Loucy (cell line): ENCODE measurements around the gene TMEM132C.

Experiments used
- EZH2phosphoT487 ChIP-seq: fragments of 200-600 bp; IDR thresholded peaks from 2 replicates; pipeline ENCODE4 v1.6.1; 2018; ENCODE audit warnings: antibody characterized with exemption, mild to moderate bottlenecking, moderate library complexity, borderline replicate concordance
- TF ChIP-seq, protein P1 (sequence below): fragments of 200-600 bp; sonication (generic); conservative IDR thresholded peaks from 2 replicates; pipeline ENCODE4 v1.5.1; 2014; ENCODE audit warnings: mild to moderate bottlenecking, antibody characterized with exemption, low read length

GRCh38 chr12:128680555-128680954, 413.6 kb downstream of the TMEM132C start:
- TF ChIP-seq, protein P1, sequence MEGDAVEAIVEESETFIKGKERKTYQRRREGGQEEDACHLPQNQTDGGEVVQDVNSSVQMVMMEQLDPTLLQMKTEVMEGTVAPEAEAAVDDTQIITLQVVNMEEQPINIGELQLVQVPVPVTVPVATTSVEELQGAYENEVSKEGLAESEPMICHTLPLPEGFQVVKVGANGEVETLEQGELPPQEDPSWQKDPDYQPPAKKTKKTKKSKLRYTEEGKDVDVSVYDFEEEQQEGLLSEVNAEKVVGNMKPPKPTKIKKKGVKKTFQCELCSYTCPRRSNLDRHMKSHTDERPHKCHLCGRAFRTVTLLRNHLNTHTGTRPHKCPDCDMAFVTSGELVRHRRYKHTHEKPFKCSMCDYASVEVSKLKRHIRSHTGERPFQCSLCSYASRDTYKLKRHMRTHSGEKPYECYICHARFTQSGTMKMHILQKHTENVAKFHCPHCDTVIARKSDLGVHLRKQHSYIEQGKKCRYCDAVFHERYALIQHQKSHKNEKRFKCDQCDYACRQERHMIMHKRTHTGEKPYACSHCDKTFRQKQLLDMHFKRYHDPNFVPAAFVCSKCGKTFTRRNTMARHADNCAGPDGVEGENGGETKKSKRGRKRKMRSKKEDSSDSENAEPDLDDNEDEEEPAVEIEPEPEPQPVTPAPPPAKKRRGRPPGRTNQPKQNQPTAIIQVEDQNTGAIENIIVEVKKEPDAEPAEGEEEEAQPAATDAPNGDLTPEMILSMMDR: no peak
- TF ChIP-seq EZH2phosphoT487: no peak
